ENCODE data around the gene PDK2.

The PDK2 gene

DNA sequence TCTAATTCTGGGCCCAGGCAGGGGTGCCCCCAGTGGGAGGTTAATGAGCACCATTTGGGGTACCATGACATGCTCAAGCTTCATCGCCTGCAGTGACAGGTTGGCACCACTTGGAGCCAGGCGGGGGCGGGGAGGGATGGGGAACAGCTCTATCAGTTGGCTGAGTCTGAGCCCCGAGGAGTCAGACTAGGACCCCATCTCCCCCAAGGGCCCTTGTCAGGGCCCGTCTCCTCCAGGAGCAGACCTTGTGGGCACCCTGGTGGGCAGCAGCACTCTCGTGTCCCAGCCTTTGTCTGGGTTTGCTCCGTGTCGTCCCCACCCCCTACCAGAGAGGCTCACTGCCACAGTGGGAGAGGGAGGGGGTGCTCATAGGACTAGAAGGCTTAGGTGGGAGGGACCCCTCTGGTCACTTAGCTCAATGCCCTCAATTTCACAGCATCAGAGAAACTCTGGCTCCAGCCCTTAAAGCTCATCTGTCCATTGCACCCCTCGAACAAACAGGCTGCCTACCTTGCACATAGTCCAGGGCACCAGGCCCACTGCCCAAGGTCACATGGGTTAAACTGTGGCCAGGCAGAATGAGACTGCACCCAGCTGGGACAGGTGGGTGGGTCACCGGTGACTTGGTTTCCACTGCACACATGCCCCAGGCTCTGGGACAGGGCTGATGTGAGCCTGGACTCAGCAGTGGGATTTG is 51.2 kb downstream of the PDK2 start:
- no peak for TF ChIP-seq EZH2 (optimal IDR thresholded peaks at IDR 0.05; ENCODE audit: low read depth, low read length)
- TF ChIP-seq, protein P1, sequence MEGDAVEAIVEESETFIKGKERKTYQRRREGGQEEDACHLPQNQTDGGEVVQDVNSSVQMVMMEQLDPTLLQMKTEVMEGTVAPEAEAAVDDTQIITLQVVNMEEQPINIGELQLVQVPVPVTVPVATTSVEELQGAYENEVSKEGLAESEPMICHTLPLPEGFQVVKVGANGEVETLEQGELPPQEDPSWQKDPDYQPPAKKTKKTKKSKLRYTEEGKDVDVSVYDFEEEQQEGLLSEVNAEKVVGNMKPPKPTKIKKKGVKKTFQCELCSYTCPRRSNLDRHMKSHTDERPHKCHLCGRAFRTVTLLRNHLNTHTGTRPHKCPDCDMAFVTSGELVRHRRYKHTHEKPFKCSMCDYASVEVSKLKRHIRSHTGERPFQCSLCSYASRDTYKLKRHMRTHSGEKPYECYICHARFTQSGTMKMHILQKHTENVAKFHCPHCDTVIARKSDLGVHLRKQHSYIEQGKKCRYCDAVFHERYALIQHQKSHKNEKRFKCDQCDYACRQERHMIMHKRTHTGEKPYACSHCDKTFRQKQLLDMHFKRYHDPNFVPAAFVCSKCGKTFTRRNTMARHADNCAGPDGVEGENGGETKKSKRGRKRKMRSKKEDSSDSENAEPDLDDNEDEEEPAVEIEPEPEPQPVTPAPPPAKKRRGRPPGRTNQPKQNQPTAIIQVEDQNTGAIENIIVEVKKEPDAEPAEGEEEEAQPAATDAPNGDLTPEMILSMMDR (IDR thresholded peaks at IDR 0.05; ENCODE audit: low read length): 0 out of 2 replicates have a peak, but pooled peaks have one; percentile 5
- Histone ChIP-seq H3K9me3 (replicated peaks; ENCODE audit: insufficient read depth, low read length) (no peaks in the 10 kb centered on the region), H3K4me2 (ENCODE audit: low read depth, low read length) (peak overlapping the region; percentile 92; the same call in 1 of the 2 replicates), H3K4me3 (ENCODE audit: low read length) (no peak overlapping the region), H3K9ac (ENCODE audit: low read length) (no peak overlapping the region), H3K27ac (ENCODE audit: low read length) (no peak overlapping the region), H3F3A (ENCODE audit: insufficient read depth, low read length) (peaks cover 4% of the 10 kb centered on the region), H4K20me1 (ENCODE audit: insufficient read depth, low read length) (no peaks in the 10 kb centered on the region), H3K27me3 (replicated peaks; ENCODE audit: insufficient read depth, low read length) (no peaks in the 10 kb centered on the region), H3K4me1 (ENCODE audit: low read length) (0 out of 2 replicates have a peak, but pooled peaks cover 5% of the 10 kb centered on the region), H3K79me2 (ENCODE audit: low read length) (peaks cover 88% of the 10 kb centered on the region), H3K9me2 (replicated peaks; ENCODE audit: insufficient read depth, low read length) (no peaks in the 10 kb centered on the region), H2AFZ (ENCODE audit: low read length) (no peak overlapping the region), H3K36me3 (replicated peaks; ENCODE audit: insufficient read depth, low read length) (no peaks in the 10 kb centered on the region)
- no peak for DNase-seq

DNA sequence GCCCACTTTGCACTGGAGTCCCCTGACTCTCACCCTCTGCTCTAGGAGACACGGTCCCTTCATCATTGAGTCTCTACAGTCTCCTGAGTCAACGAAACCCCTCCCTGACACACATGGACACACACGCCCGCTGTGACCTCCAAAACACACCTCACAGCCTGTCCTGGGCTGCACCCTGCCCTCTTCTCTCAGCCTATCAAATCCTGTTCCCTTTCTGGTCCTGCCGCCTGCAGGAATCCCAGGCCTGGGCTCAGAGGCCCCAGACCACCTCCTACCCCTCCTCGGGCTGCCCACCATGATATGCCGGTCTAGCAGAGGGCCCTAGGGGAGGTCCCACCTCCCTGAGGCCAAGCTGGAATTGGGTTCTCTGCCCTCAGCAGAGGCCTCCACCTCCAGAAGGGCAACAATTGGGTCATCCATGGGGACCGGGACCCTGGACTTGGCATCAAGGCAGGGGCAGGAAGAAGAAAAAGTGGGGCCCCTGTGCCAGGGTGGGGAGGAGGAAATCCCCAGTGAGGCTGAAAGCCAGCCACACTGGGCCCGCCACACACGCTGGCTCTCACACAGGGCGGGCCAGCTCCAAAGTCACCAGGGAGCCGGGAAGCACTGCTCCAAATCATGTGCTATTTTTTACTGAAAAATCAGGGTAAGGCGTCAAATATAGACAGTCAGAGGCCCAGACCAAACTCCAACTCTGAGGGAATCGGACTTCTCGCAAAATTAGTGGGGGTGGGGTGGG is 51.9 kb downstream of the PDK2 start:
- H4K20me1 ChIP-seq (ENCODE audit: insufficient read depth, low read length): no peaks in the 10 kb centered on the region
- no peaks in the 10 kb centered on the region for H3K27me3 ChIP-seq (replicated peaks; ENCODE audit: insufficient read depth, low read length)
- no peaks in the 10 kb centered on the region for H3K9me3 ChIP-seq (replicated peaks; ENCODE audit: insufficient read depth, low read length)
- TF ChIP-seq EZH2phosphoT487 (IDR thresholded peaks at IDR 0.05; ENCODE audit: low read length) (no peak), EZH2 (optimal IDR thresholded peaks at IDR 0.05; ENCODE audit: low read depth, low read length) (no peak)
- TF ChIP-seq, protein P1 (IDR thresholded peaks at IDR 0.05; ENCODE audit: low read length): no peak
- DNase-seq: no peak
- peaks cover 7% of the 10 kb centered on the region for H3F3A ChIP-seq (ENCODE audit: insufficient read depth, low read length)
- no peaks in the 10 kb centered on the region for H3K36me3 ChIP-seq (replicated peaks; ENCODE audit: insufficient read depth, low read length)
- H3K9me2 ChIP-seq (replicated peaks; ENCODE audit: insufficient read depth, low read length): no peaks in the 10 kb centered on the region
- H3K9ac ChIP-seq (ENCODE audit: low read length): no peak overlapping the region
- peaks cover 84% of the 10 kb centered on the region for H3K79me2 ChIP-seq (ENCODE audit: low read length)
- no peak overlapping the region for H3K27ac ChIP-seq (ENCODE audit: low read length)
- H3K4me2 ChIP-seq (ENCODE audit: low read depth, low read length): peak overlapping the region; percentile 92
- peak overlapping the region; percentile 78; the same call in 1 of the 2 replicates for H3K4me3 ChIP-seq (ENCODE audit: low read length)
- H3K4me1 ChIP-seq (ENCODE audit: low read length): peaks cover 6% of the 10 kb centered on the region
- no peak overlapping the region for H2AFZ ChIP-seq (ENCODE audit: low read length)

DNA sequence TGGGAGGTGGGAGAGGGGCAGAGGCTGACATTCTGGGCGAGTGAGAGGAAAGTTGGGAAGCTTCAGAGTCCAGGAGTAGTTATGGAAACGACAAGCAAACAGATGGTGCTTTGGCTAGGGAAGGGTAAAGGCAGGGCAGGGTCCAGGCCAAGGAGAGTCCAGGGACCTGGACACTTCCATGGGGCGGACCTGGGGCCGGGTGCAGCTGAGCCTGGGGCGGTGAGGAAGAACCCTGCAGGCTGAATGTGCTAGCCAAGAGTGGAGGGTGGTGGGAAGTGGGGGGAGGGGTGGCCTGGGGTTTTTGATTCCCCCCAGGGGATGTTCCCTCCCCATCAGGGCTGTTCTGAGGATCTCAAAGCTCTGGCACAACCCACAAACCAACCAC is 52.7 kb downstream of the PDK2 start:
- Histone ChIP-seq H3K9me3 (replicated peaks; ENCODE audit: insufficient read depth, low read length) (no peaks in the 10 kb centered on the region), H4K20me1 (ENCODE audit: insufficient read depth, low read length) (no peaks in the 10 kb centered on the region), H3K9me2 (replicated peaks; ENCODE audit: insufficient read depth, low read length) (no peaks in the 10 kb centered on the region), H3K4me1 (ENCODE audit: low read length) (peaks cover 13% of the 10 kb centered on the region), H3K27me3 (replicated peaks; ENCODE audit: insufficient read depth, low read length) (no peaks in the 10 kb centered on the region), H3F3A (ENCODE audit: insufficient read depth, low read length) (peaks cover 12% of the 10 kb centered on the region), H3K9ac (ENCODE audit: low read length) (peak overlapping the region; percentile 41; the same call in 1 of the 2 replicates), H3K27ac (ENCODE audit: low read length) (no peak overlapping the region; the same call in 1 of the 2 replicates), H3K79me2 (ENCODE audit: low read length) (peaks cover 76% of the 10 kb centered on the region), H3K4me2 (ENCODE audit: low read depth, low read length) (peak overlapping the region; percentile 92), H2AFZ (ENCODE audit: low read length) (no peak overlapping the region), H3K4me3 (ENCODE audit: low read length) (peak overlapping the region; percentile 78), H3K36me3 (replicated peaks; ENCODE audit: insufficient read depth, low read length) (no peaks in the 10 kb centered on the region)
- TF ChIP-seq, protein P1 (IDR thresholded peaks at IDR 0.05; ENCODE audit: low read length): no peak
- no peak for TF ChIP-seq EZH2phosphoT487 (IDR thresholded peaks at IDR 0.05; ENCODE audit: low read length)
- TF ChIP-seq EZH2 (optimal IDR thresholded peaks at IDR 0.05; ENCODE audit: low read depth, low read length): no peak
- no peak for DNase-seq
